Measurements from ENCODE around the gene PATE1. TPM values are rescaled to one million over a fixed set of nuclear protein-coding genes. Genes with fewer than 3 reads are reported as not detected.

PATE1 gene
- total and polyA plus RNA-seq, 2 experiments from 2014 or later: not detected

Other genes starting within 250 kb of the PATE1 start
- 76.2 and 95.0 TPM in 2 replicates for gene EI24, start 176.8 kb upstream of the PATE1 start, total RNA-seq
- gene EI24, start 176.8 kb upstream of the PATE1 start, polyA plus RNA-seq: 103 and 130 TPM in 2 replicates
- 198 and 229 TPM in 2 replicates for gene STT3A, start 153.4 kb upstream of the PATE1 start, total RNA-seq
- 191 and 192 TPM in 2 replicates for gene STT3A, start 153.4 kb upstream of the PATE1 start, polyA plus RNA-seq
- gene CHEK1, start 121.1 kb upstream of the PATE1 start, total RNA-seq: 10.0 and 16.3 TPM in 2 replicates
- 8.6 and 8.8 TPM in 2 replicates for gene CHEK1, start 121.1 kb upstream of the PATE1 start, polyA plus RNA-seq
- not detected in 2 replicates for gene ACRV1, start 65.4 kb upstream of the PATE1 start, total RNA-seq
- gene ACRV1, start 65.4 kb upstream of the PATE1 start, polyA plus RNA-seq: 0.08 TPM in 1 of 2 replicates, not detected in the other
- gene PATE2, start 32.5 kb downstream of the PATE1 start, total RNA-seq: not detected in 2 replicates
- 0.16 and 0.69 TPM in 2 replicates for gene PATE2, start 32.5 kb downstream of the PATE1 start, polyA plus RNA-seq
- gene PATE3, start 41.8 kb downstream of the PATE1 start, total RNA-seq: not detected in 2 replicates
- gene PATE3, start 41.8 kb downstream of the PATE1 start, polyA plus RNA-seq: not detected in 2 replicates
- not detected in 2 replicates for gene PATE4, start 87.0 kb downstream of the PATE1 start, total RNA-seq
- gene PATE4, start 87.0 kb downstream of the PATE1 start, polyA plus RNA-seq: 0.35 TPM in 1 of 2 replicates, not detected in the other
- 4.1 and 5.7 TPM in 2 replicates for gene HYLS1, start 141.4 kb downstream of the PATE1 start, total RNA-seq
- 4.3 and 5.4 TPM in 2 replicates for gene HYLS1, start 141.4 kb downstream of the PATE1 start, polyA plus RNA-seq
- 14.1 and 17.5 TPM in 2 replicates for gene PUS3, start 156.9 kb downstream of the PATE1 start, total RNA-seq
- gene PUS3, start 156.9 kb downstream of the PATE1 start, polyA plus RNA-seq: 7.3 and 11.3 TPM in 2 replicates
- gene DDX25, start 158.2 kb downstream of the PATE1 start, total RNA-seq: 0.48 and 0.80 TPM in 2 replicates
- 0.87 TPM in 1 of 2 replicates, not detected in the other for gene DDX25, start 158.2 kb downstream of the PATE1 start, polyA plus RNA-seq
- gene VSIG10L2, start 199.8 kb downstream of the PATE1 start, total RNA-seq: not detected in 2 replicates
- gene VSIG10L2, start 199.8 kb downstream of the PATE1 start, polyA plus RNA-seq: 0.04 TPM in 1 of 2 replicates, not detected in the other